ENCODE data around the gene HNRNPLL. TPM values are rescaled to one million over a fixed set of nuclear protein-coding genes. Genes with fewer than 3 reads are reported as not detected.
"Not testable (repeated sequence)": the region's sequence is repeated elsewhere in the genome, so short reads cannot be mapped to it uniquely, and the experiment has no call there.

HNRNPLL gene
- total and polyA plus RNA-seq, 2 of the 8 experiments (the other 6 are each of a cell fraction or from before 2014, with no cell fraction given), result 18.6 to 69.3 TPM

- H3K79me2 ChIP-seq (ENCODE audit: control insufficient read depth in 1 of 2, insufficient read depth in 2 of 2, low read length in 2 of 2); H3K4me3 ChIP-seq (ENCODE audit: extremely low read depth in 1 of 4, insufficient read depth in 2 of 4, low read depth in 3 of 4, low read length in 4 of 4); H2BK15ac ChIP-seq (ENCODE audit: low read length); H3K4ac ChIP-seq (replicated peaks; ENCODE audit: insufficient read length, low read depth, low read length); H3K18ac ChIP-seq (ENCODE audit: extremely low read depth, low read length); H3K23ac ChIP-seq (ENCODE audit: insufficient read length); H2AK5ac ChIP-seq (ENCODE audit: low read depth, low read length); H3K14ac ChIP-seq (ENCODE audit: insufficient read length); H3K9me3 ChIP-seq (ENCODE audit: insufficient read depth in 2 of 2, low read depth in 1 of 2, low read length in 1 of 2); H2AFZ ChIP-seq (ENCODE audit: low read length); H2BK5ac ChIP-seq (ENCODE audit: low read depth, low read length); H4K5ac ChIP-seq (ENCODE audit: insufficient read length, low read depth, low read length); H4K20me1 ChIP-seq (replicated peaks in 1 of 2; ENCODE audit: control insufficient read depth in 1 of 2, insufficient read depth in 2 of 2, low read length in 2 of 2); FAIRE-seq; DNase-seq (ENCODE audit: low read depth in 1 of 2, low spot score in 2 of 2); H3K36me3 ChIP-seq (ENCODE audit: control insufficient read depth in 2 of 4, insufficient read depth in 4 of 4, low read length in 3 of 4); H3K56ac ChIP-seq (replicated peaks; ENCODE audit: insufficient read length, low read depth, low read length); H3K9ac ChIP-seq (replicated peaks in 1 of 4; ENCODE audit: extremely low read depth in 1 of 4, low read depth in 3 of 4, low read length in 3 of 4); H3K27ac ChIP-seq (ENCODE audit: low read depth, low read length); H4K8ac ChIP-seq (ENCODE audit: extremely low read depth, insufficient read depth, low read length); H3K79me1 ChIP-seq (ENCODE audit: low read depth, low read length); H3K27me3 ChIP-seq (replicated peaks in 1 of 4; ENCODE audit: control insufficient read depth in 3 of 4, extremely low read depth in 1 of 4, insufficient read depth in 3 of 4, low read length in 3 of 4); H2BK12ac ChIP-seq (ENCODE audit: low read depth, low read length); H3K4me2 ChIP-seq (ENCODE audit: insufficient read depth in 1 of 2, low read depth in 2 of 2, low read length in 2 of 2); H3K23me2 ChIP-seq (ENCODE audit: low read depth, low read length): not testable (repeated sequence)
- Histone ChIP-seq H2BK20ac (ENCODE audit: low read length) (peak overlapping the region; percentile 49; the same call in 1 of the 2 replicates), H2BK120ac (replicated peaks; ENCODE audit: low read depth, low read length) (peak overlapping the region; percentile 82), H3K4me1 (replicated peaks in 1 of 4; ENCODE audit: control insufficient read depth in 3 of 4, insufficient read depth in 4 of 4, low read length in 3 of 4) (peaks cover 2 to 25% (median 7%) of the 10 kb centered on the region in 4 experiments; a peak in 5 of 7 replicates), H4K91ac (replicated peaks; ENCODE audit: insufficient read length, low read length) (peak overlapping the region; percentile 61)
- POLR2A ChIA-PET (ENCODE audit: partially characterized antibody), result interaction anchor here (4.7 kb wide), 1 partner anchor 209 kb away, joined by 32 read pairs; the partner anchor contains the start of gene SRSF7
- WGBS, 2 experiments (ENCODE audit: extremely low coverage in 1 of 2, insufficient coverage in 1 of 2, insufficient read length in 1 of 2, insufficient replicate concordance in 2 of 2, low coverage in 1 of 2, low lambda C conversion rate in 2 of 2, missing lambda C conversion rate in 1 of 2), result 79% methylated on average over 4 of the region's 4 CpGs; no CpG with 5 or more reads in 1 of the 2 experiments
- CTCF ChIA-PET (ENCODE audit: partially characterized antibody), result interaction anchor here (0.8 to 1.5 kb wide), 3 partner anchors 34 to 181 kb away, joined by 3 read pairs; no protein-coding TSS in a partner anchor
These were observed 60.5 kb downstream of the HNRNPLL start for GRCh38 chr2:38542248-38542631.

Measured in H1 (cell line).